ENCODE results near the gene ADGRA1. TPM values are rescaled to one million over a fixed set of nuclear protein-coding genes. Genes with fewer than 3 reads are reported as not detected.

Gene ADGRA1
- total and polyA plus RNA-seq, 7 donors, result under 0.01 to 0.28 (median 0.08) TPM; not detected in 3

GRCh38 chr10:133104963-133105640 is 17.4 kb downstream of the ADGRA1 start:
- Histone ChIP-seq H3K4me3 (no peak overlapping the region), H3K36me3 (no peaks in the 10 kb centered on the region), H3K9me3 (peaks cover 5 to 15% (median 11%) of the 10 kb centered on the region in 4 donors), H3K27me3 (peaks cover 7 to 58% (median 16%) of the 10 kb centered on the region in 3 donors), H3K4me1 (peaks cover 0 to 8% (median 2%) of the 10 kb centered on the region in 4 donors), H3K27ac (no peak overlapping the region)
- intact Hi-C loops (cut with DNase I), result no loop called here
- TF ChIP-seq POLR2AphosphoS5 (IDR thresholded peaks at IDR 0.05) (no peak), EP300 (IDR thresholded peaks at IDR 0.05) (no peak), CTCF (IDR thresholded peaks at IDR 0.05) (no peak), POLR2A (IDR thresholded peaks at IDR 0.05) (no peak)
- no peak for DNase-seq
- WGBS, 2 donors, result 74% methylated on average over 30 of the region's 30 CpGs

GRCh38 chr10:133105686-133106390 is 18.1 kb downstream of the ADGRA1 start:
- Histone ChIP-seq H3K27me3 (peaks cover 6 to 51% (median 16%) of the 10 kb centered on the region in 3 donors), H3K27ac (no peak overlapping the region), H3K4me3 (no peak overlapping the region), H3K4me1 (peaks cover 0 to 6% (median under 1%) of the 10 kb centered on the region in 4 donors), H3K9me3 (peaks cover 5 to 15% (median 11%) of the 10 kb centered on the region in 4 donors), H3K36me3 (no peaks in the 10 kb centered on the region)
- TF ChIP-seq EP300 (IDR thresholded peaks at IDR 0.05) (no peak), POLR2A (IDR thresholded peaks at IDR 0.05) (no peak), CTCF (IDR thresholded peaks at IDR 0.05) (no peak), POLR2AphosphoS5 (IDR thresholded peaks at IDR 0.05) (no peak)
- intact Hi-C loops (cut with DNase I), result no loop called here
- no peak for DNase-seq
- WGBS, 2 donors, result 72 to 78% methylated on average over 19 of the region's 19 CpGs

GRCh38 chr10:133106516-133106915 is 18.8 kb downstream of the ADGRA1 start:
- WGBS, 2 donors, result 89 to 93% methylated on average over 18 of the region's 18 CpGs
- DNase-seq, result no peak
- TF ChIP-seq POLR2A (IDR thresholded peaks at IDR 0.05) (no peak), POLR2AphosphoS5 (IDR thresholded peaks at IDR 0.05) (no peak), EP300 (IDR thresholded peaks at IDR 0.05) (no peak), CTCF (IDR thresholded peaks at IDR 0.05) (no peak)
- no peaks in the 10 kb centered on the region for H3K36me3 ChIP-seq
- no peaks in the 10 kb centered on the region for H3K4me1 ChIP-seq
- peaks cover 2 to 44% (median 16%) of the 10 kb centered on the region in 3 donors for H3K27me3 ChIP-seq
- intact Hi-C loops (cut with DNase I), result no loop called here
- no peak overlapping the region for H3K4me3 ChIP-seq
- peaks cover 5 to 15% (median 11%) of the 10 kb centered on the region in 4 donors for H3K9me3 ChIP-seq
- H3K27ac ChIP-seq, result no peak overlapping the region

GRCh38 chr10:133107442-133107841 is 19.7 kb downstream of the ADGRA1 start:
- no peak overlapping the region for H3K27ac ChIP-seq
- H3K27me3 ChIP-seq, result peaks cover 0 to 35% (median 10%) of the 10 kb centered on the region in 3 donors
- H3K9me3 ChIP-seq, result peaks cover 5 to 15% (median 11%) of the 10 kb centered on the region in 4 donors
- WGBS, 2 donors, result 68 to 91% methylated on average over 1 of the region's 1 CpG
- TF ChIP-seq CTCF (IDR thresholded peaks at IDR 0.05) (no peak), POLR2AphosphoS5 (IDR thresholded peaks at IDR 0.05) (no peak), EP300 (IDR thresholded peaks at IDR 0.05) (no peak), POLR2A (IDR thresholded peaks at IDR 0.05) (no peak)
- no peak overlapping the region for H3K4me3 ChIP-seq
- H3K4me1 ChIP-seq, result no peaks in the 10 kb centered on the region
- no peaks in the 10 kb centered on the region for H3K36me3 ChIP-seq
- intact Hi-C loops (cut with DNase I), result no loop called here
- DNase-seq, result no peak

Data from sigmoid colon (tissue), 7 donors.